ENCODE measurements around the gene CLEC4F. TPM values are rescaled to one million over a fixed set of nuclear protein-coding genes. Genes with fewer than 3 reads are reported as not detected.

CLEC4F gene
- total RNA-seq, 6 experiments from 2014 or later, result not detected

DNA sequence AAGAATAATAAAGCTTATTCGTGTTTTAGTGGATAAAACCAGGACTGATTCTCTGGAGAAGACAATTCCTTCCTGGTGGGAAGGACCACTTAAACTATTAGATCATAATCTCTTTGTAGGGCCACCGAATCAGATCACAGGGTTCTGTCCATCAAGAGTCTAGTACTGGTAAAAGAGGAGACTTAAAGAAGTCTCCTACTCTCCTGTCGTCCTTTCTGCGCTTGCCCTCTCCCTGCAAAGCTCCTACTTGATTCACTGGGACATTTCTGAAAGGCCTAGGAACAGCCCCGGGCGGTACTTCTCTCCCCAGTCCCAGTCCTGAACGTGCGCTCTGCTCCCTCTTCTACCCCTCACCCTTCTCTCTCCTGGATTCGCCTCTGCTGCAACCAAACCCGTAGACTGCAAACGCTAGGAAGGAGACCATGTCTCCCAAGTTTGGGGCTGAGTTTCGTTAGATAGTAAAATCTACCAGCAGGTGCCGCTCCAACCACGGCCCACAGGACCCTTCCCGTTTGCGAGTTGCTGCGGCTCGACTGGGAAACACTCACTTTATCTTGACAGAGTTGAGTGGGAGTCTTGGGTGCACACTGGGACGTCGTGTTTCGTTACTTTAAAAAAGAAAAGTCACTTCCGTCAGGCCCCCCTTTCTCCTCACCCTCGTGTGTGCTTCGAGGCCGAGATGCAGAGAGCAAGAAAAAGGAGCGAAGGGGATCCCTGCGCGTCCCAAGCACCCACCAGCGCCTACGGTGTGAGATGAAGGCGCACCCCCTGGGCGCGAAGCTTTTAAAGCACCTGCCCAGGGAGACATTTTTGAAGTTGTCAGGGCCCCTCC lies 30.9 kb downstream of the CLEC4F start:
- DNase-seq (peak; percentile 58 to 69 (median 63)), ATAC-seq (peak; percentile 83 to 92 (median 89))
- H3K27ac ChIP-seq, result no peak overlapping the region
- peaks cover 0 to 13% (median 0%) of the 10 kb centered on the region in 4 donors for H3K4me1 ChIP-seq
- no peaks in the 10 kb centered on the region for H3K36me3 ChIP-seq
- TF ChIP-seq POLR2A (IDR thresholded peaks at IDR 0.05), result no peak
- TF ChIP-seq, protein P1, sequence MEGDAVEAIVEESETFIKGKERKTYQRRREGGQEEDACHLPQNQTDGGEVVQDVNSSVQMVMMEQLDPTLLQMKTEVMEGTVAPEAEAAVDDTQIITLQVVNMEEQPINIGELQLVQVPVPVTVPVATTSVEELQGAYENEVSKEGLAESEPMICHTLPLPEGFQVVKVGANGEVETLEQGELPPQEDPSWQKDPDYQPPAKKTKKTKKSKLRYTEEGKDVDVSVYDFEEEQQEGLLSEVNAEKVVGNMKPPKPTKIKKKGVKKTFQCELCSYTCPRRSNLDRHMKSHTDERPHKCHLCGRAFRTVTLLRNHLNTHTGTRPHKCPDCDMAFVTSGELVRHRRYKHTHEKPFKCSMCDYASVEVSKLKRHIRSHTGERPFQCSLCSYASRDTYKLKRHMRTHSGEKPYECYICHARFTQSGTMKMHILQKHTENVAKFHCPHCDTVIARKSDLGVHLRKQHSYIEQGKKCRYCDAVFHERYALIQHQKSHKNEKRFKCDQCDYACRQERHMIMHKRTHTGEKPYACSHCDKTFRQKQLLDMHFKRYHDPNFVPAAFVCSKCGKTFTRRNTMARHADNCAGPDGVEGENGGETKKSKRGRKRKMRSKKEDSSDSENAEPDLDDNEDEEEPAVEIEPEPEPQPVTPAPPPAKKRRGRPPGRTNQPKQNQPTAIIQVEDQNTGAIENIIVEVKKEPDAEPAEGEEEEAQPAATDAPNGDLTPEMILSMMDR (IDR thresholded peaks at IDR 0.05), result peak; percentile 41 to 67 (median 64)
- WGBS (ENCODE audit: insufficient coverage, low coverage, low lambda C conversion rate, missing lambda C conversion rate), result 4% methylated on average over 26 of the region's 33 CpGs
- H3K4me3 ChIP-seq, result peak overlapping the region in 1 of 3 donors; percentile 16
- no peaks in the 10 kb centered on the region for H3K9me3 ChIP-seq
- intact Hi-C loops (cut with DNase I), result no loop called here
- peaks cover 0 to 14% of the 10 kb centered on the region in 2 donors for H3K27me3 ChIP-seq

DNA sequence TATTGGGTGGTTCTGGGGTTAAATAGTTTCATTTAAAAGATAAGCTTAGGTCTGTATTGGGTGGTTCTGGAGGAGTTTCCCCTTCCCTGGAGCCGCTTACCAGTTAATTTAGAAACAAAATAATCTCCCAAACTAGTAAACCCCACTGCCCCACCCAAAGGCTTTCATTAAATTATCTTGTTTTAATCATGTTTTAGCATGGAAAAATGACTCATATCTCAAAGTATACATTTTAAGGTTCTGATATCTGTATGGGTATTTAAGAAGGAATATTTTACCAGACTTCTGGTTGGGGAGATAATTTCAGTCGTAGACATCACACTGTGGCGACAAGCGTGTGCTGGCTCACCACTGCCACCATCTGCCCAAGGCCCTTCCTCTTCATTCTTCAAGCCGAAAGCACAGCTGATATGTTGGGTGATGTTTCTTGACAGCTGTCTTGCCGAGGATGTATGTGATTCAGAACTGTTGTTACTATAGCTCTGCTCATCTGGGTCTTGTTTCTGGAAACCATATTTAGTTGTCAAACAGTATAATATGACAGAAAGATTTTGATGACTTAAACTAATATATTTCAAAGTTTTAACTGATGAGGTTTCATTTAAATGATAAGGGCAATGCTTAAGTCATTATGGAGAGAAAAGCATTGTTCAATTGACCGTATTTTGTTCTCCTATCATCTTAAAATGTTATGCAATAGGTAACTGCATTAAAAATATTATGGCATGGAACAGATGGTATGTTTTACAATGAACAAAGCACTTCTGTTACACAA lies 35.1 kb downstream of the CLEC4F start:
- Histone ChIP-seq H3K27ac (no peak overlapping the region), H3K27me3 (peaks cover 0 to 10% of the 10 kb centered on the region in 2 donors), H3K36me3 (no peaks in the 10 kb centered on the region), H3K4me1 (peaks cover 0 to 10% (median 0%) of the 10 kb centered on the region in 4 donors), H3K4me3 (no peak overlapping the region), H3K9me3 (no peaks in the 10 kb centered on the region)
- no peak for TF ChIP-seq POLR2A (IDR thresholded peaks at IDR 0.05)
- TF ChIP-seq, protein P1 (IDR thresholded peaks at IDR 0.05), result peak in 3 of 4 donors; percentile 27 to 49 (median 39)
- 20% methylated on average over 7 of the region's 7 CpGs for WGBS (ENCODE audit: insufficient coverage, low coverage, low lambda C conversion rate, missing lambda C conversion rate)
- ATAC-seq (peak in 3 of 4 donors; percentile 40 to 58 (median 55)), DNase-seq (no peak)
- intact Hi-C loops (cut with DNase I), result no loop called here

DNA sequence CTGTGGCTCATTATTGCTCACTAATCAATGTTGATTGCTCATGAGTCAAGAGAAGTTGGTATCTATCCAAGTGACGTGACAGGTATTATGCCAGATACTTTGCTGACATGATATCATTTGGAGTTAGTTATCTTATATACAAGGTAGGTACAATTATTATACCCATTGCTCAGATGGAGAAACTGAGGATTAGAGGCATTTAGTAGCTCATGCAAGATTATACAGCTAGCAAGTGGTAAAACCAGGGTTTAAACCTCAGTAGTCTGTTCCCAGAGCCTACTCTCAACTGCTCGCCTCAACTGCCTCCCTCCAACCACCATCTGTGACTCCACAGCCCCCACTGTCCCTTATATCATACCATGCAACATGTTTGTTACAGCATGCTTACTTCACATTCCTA lies 36.1 kb downstream of the CLEC4F start:
- peaks cover 0 to 5% of the 10 kb centered on the region in 2 donors for H3K27me3 ChIP-seq
- H3K4me1 ChIP-seq, result no peaks in the 10 kb centered on the region
- intact Hi-C loops (cut with DNase I), result no loop called here
- WGBS (ENCODE audit: insufficient coverage, low coverage, low lambda C conversion rate, missing lambda C conversion rate), result 68% methylated on average over 2 of the region's 2 CpGs
- H3K27ac ChIP-seq, result no peak overlapping the region
- ATAC-seq (no peak), DNase-seq (no peak)
- H3K36me3 ChIP-seq, result no peaks in the 10 kb centered on the region
- H3K9me3 ChIP-seq, result no peaks in the 10 kb centered on the region
- no peak overlapping the region for H3K4me3 ChIP-seq
- no peak for TF ChIP-seq POLR2A (IDR thresholded peaks at IDR 0.05)
- TF ChIP-seq, protein P1 (IDR thresholded peaks at IDR 0.05), result no peak

DNA sequence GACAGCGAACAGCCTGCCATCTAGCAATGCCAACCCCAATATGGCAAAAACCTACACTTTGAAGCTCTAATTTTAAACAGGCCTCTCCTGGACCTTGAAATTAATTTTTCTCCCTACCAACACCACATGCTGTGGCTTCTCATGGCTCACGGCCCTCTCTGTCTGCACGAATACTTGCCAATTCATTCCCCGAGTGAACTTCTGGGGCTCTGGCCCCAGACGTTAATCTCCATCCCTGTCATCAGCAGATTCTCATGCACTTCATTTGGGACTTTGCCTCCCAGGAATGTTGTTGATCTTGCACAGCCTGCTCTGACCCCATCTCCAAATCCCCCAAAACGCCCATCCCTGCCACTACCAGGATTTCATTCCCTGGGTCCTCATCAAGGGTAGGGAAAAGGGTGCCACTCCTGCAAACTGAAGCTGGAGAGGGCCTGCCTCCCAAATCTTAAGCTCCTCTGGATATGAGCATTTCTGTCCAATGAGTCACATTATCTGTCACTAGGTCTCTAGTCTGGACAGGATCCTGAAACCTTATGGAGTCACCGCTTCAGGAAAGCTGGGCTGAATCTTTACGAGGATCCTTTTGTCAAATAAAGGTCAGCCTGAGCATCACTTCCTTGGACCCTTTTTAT lies 40.4 kb downstream of the CLEC4F start:
- Histone ChIP-seq H3K4me3 (no peak overlapping the region), H3K4me1 (no peaks in the 10 kb centered on the region), H3K27ac (no peak overlapping the region), H3K27me3 (no peaks in the 10 kb centered on the region), H3K9me3 (no peaks in the 10 kb centered on the region), H3K36me3 (no peaks in the 10 kb centered on the region)
- DNase-seq (no peak), ATAC-seq (no peak)
- TF ChIP-seq POLR2A (IDR thresholded peaks at IDR 0.05), result no peak
- TF ChIP-seq, protein P1 (IDR thresholded peaks at IDR 0.05), result no peak
- intact Hi-C loops (cut with DNase I), result no loop called here
- WGBS (ENCODE audit: insufficient coverage, low coverage, low lambda C conversion rate, missing lambda C conversion rate), result 57% methylated on average over 8 of the region's 8 CpGs

Data from right lobe of liver (tissue), 6 donors.